Uterus (tissue), 2 donors: ENCODE results near the gene WRAP73.

ENCODE experiments used
- POLR2A ChIP-seq, 2 donors: fragments of 450-650 bp; IDR thresholded peaks; one replicate each; pipeline ENCODE4 v1.6.1; 2016; ENCODE audit warnings: antibody characterized with exemption in 2 of 2, mild to moderate bottlenecking in 1 of 2, moderate library complexity in 1 of 2
- TF ChIP-seq, protein P1 (sequence below), 4 experiments: fragments of 200-600 bp in 2 of 4; fragments of 450-650 bp in 2 of 4; sonication (generic) in 2 of 4; IDR thresholded peaks; one replicate each; pipeline ENCODE4 v1.5.1; 2016 to 2019; ENCODE audit warnings: antibody characterized with exemption in 4 of 4, mild to moderate bottlenecking in 2 of 4, moderate library complexity in 1 of 4

DNA sequence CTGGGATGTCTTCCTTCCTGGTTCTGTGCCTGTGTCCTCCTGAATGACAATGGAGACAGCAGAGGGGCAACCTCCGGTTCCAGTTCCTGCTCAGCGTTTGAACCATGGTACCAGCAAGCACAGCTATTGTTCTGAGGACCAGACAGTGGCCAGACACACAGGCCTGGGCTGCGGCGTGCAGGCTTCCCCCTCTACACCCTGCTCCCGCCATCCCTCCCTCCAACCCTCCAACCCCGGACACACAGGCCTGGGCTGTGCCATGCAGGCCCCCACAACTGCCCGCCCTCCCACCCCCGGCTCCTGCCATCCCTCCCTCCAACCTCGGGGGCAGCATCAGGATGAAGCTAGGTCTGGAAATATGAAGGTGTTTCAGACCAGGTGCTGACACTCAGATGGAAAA, 33.0 kb downstream of the WRAP73 start:
- TF ChIP-seq, protein P1, sequence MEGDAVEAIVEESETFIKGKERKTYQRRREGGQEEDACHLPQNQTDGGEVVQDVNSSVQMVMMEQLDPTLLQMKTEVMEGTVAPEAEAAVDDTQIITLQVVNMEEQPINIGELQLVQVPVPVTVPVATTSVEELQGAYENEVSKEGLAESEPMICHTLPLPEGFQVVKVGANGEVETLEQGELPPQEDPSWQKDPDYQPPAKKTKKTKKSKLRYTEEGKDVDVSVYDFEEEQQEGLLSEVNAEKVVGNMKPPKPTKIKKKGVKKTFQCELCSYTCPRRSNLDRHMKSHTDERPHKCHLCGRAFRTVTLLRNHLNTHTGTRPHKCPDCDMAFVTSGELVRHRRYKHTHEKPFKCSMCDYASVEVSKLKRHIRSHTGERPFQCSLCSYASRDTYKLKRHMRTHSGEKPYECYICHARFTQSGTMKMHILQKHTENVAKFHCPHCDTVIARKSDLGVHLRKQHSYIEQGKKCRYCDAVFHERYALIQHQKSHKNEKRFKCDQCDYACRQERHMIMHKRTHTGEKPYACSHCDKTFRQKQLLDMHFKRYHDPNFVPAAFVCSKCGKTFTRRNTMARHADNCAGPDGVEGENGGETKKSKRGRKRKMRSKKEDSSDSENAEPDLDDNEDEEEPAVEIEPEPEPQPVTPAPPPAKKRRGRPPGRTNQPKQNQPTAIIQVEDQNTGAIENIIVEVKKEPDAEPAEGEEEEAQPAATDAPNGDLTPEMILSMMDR (IDR thresholded peaks at IDR 0.05): no peak
- TF ChIP-seq POLR2A (IDR thresholded peaks at IDR 0.05): no peak
